Measurements from ENCODE around the gene RNFT1.
A peak's percentile ranks its signal among the peaks of the same experiment; 100 is the strongest.
"Not testable (repeated sequence)": the region's sequence is repeated elsewhere in the genome, so short reads cannot be mapped to it uniquely, and the experiment has no call there.

The RNFT1 gene

GRCh38 chr17:59950049-59950448 lies 14.5 kb downstream of the RNFT1 start:
- H3K9me3 Mint-ChIP-seq: no peaks in the 10 kb centered on the region
- H3K4me1 Mint-ChIP-seq (ENCODE audit: low read depth): peaks cover 41% of the 10 kb centered on the region
- no peak overlapping the region for H3K27ac Mint-ChIP-seq
- H3K27me3 Mint-ChIP-seq: no peaks in the 10 kb centered on the region
- DNase-seq: no peak
- peaks cover 90% of the 10 kb centered on the region for H3K36me3 Mint-ChIP-seq (ENCODE audit: low read depth)
- H3K4me3 Mint-ChIP-seq: no peak overlapping the region

DNA sequence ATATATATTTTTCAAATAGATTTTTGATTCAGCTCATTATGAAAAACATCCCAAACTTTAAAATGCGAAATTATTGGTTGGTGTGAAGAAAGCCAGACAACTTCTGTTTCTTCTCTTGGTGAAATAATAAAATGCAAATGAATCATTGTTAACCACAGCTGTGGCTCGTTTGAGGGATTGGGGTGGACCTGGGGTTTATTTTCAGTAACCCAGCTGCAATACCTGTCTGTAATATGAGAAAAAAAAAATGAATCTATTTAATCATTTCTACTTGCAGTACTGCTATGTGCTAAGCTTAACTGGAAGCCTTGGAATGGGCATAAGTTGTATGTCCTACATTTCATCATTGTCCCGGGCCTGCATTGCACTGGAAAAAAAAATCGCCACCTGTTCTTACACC lies 17.2 kb downstream of the RNFT1 start:
- H3K4me1 Mint-ChIP-seq (ENCODE audit: low read depth): peaks cover 45% of the 10 kb centered on the region
- peak overlapping the region; percentile 79 for H3K27ac Mint-ChIP-seq
- not testable (repeated sequence) for H3K4me3 Mint-ChIP-seq, H3K9me3 Mint-ChIP-seq, H3K27me3 Mint-ChIP-seq, DNase-seq
- peaks cover 88% of the 10 kb centered on the region for H3K36me3 Mint-ChIP-seq (ENCODE audit: low read depth)

DNA sequence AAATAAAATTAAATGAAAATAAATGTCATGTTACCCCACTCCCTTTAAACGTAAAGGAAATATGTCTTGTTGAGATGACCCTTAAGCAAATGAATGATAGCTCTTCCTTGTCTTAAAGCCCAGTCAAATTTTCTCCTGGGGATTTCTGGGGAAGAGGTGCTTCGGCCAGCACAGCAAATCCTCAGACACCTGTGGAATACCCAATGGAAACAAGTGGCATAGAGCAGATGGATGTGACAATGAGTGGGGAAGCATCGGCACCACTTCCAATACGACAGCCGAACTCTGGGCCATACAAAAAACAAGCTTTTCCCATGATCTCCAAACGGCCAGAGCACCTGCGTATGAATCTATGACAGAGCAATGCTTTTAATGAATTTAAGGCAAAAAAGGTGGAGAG lies 18.1 kb downstream of the RNFT1 start:
- H3K27me3 Mint-ChIP-seq, H3K9me3 Mint-ChIP-seq, H3K4me3 Mint-ChIP-seq, DNase-seq: not testable (repeated sequence)
- Mint-ChIP-seq H3K27ac (peak overlapping the region; percentile 78), H3K36me3 (ENCODE audit: low read depth) (peaks cover 89% of the 10 kb centered on the region), H3K4me1 (ENCODE audit: low read depth) (peaks cover 46% of the 10 kb centered on the region)

DNA sequence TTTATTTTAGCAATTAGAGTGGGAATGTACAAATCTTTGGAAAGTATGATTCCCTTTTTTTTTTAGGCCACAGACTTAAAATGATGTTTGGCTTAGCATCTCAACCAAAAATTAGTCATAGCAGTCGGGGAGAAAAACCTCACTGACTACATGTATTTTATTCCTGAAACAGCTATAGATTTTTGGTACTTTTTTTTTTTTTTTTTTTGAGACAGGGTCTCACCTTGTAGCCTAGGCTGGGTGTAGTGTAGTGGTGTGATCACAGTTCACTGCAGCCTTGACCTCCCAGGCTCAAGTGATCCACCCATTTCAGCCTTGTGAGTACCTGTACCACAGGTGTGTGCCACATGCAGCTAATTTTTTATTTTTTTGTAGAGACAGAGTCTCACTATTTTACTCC lies 23.4 kb downstream of the RNFT1 start:
- H3K27ac Mint-ChIP-seq: peak overlapping the region; percentile 97
- peaks cover 54% of the 10 kb centered on the region for H3K4me1 Mint-ChIP-seq (ENCODE audit: low read depth)
- H3K4me3 Mint-ChIP-seq: peak overlapping the region; percentile 48
- H3K9me3 Mint-ChIP-seq: no peaks in the 10 kb centered on the region
- H3K36me3 Mint-ChIP-seq (ENCODE audit: low read depth): peaks cover 91% of the 10 kb centered on the region
- DNase-seq: no peak
- H3K27me3 Mint-ChIP-seq: no peaks in the 10 kb centered on the region

DNA sequence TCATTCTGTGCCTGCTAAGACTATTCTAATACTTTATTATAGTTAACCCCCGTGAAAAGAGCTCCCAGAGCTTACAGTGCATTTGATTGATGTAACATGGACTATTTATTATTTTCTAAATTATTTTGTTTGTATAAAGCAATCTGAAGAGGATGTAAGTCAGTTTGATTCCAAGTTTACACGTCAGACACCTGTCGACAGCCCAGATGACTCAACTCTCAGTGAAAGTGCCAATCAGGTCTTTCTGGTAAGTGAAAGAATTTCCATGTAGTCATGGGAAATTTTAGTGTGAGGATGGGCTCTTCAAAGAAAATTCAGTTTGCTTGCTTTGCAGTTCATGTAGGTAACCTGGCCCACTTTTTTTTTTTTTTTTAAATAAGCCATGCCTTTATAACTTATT lies 23.8 kb downstream of the RNFT1 start:
- not testable (repeated sequence) for H3K9me3 Mint-ChIP-seq, DNase-seq, H3K27me3 Mint-ChIP-seq
- peak overlapping the region; percentile 97 for H3K27ac Mint-ChIP-seq
- peak overlapping the region; percentile 35 for H3K4me3 Mint-ChIP-seq
- H3K36me3 Mint-ChIP-seq (ENCODE audit: low read depth): peaks cover 91% of the 10 kb centered on the region
- H3K4me1 Mint-ChIP-seq (ENCODE audit: low read depth): peaks cover 51% of the 10 kb centered on the region

- DNase-seq; H3K9me3 Mint-ChIP-seq; H3K4me3 Mint-ChIP-seq; H3K4me1 Mint-ChIP-seq (ENCODE audit: low read depth); H3K27me3 Mint-ChIP-seq: not testable (repeated sequence)
- Mint-ChIP-seq H3K36me3 (ENCODE audit: low read depth) (peaks cover 93% of the 10 kb centered on the region), H3K27ac (peak overlapping the region; percentile 51)
Observed at GRCh38 chr17:59933317-59933716, 31.2 kb downstream of the RNFT1 start.

DNA sequence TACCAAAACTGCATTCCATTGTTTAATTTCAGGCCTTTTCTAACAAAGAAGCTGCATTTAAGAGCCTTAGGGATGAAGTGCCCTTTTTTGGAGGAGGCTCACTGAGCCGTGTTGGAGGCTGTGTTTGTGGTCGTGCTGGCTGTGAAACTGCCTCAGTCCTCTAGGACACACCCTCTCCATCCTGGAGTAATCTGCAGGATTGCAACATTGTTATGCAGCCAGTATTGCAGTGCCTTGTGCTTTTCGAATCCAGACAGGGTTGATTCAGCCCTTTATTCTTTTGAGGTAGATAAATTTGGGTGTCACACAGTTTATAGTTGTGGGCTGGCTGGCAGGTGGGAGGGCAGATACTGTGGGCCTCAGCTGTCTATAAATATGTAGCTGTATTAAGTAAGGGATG lies 33.8 kb downstream of the RNFT1 start:
- not testable (repeated sequence) for H3K4me3 Mint-ChIP-seq; H3K27me3 Mint-ChIP-seq; H3K4me1 Mint-ChIP-seq (ENCODE audit: low read depth); H3K9me3 Mint-ChIP-seq; DNase-seq
- H3K36me3 Mint-ChIP-seq (ENCODE audit: low read depth): peaks cover 89% of the 10 kb centered on the region
- H3K27ac Mint-ChIP-seq: peak overlapping the region; percentile 50

DNA sequence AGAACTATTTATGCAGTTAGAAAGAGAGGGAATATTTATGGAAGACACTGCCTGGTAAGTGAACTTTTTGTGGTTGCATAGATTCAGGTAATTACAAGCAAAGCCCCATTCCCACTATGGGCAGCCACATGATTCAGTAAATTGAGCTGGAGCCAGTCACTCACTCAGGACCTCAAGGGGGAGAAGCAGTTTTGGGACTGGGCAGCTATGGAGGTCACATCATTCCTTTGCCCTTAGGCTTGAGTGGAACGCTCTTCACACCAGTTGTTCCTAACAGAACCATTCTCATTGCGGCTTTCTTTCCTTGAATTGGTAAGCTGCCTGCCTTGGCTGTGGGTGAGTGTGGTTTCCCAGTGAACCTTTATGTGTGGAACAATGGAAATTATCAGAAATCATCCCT lies 34.4 kb downstream of the RNFT1 start:
- H3K27me3 Mint-ChIP-seq; H3K4me3 Mint-ChIP-seq; DNase-seq; H3K4me1 Mint-ChIP-seq (ENCODE audit: low read depth); H3K9me3 Mint-ChIP-seq: not testable (repeated sequence)
- H3K27ac Mint-ChIP-seq: peak overlapping the region; percentile 50
- H3K36me3 Mint-ChIP-seq (ENCODE audit: low read depth): peaks cover 91% of the 10 kb centered on the region

GRCh38 chr17:59920637-59921036 lies 43.9 kb downstream of the RNFT1 start:
- DNase-seq; H3K27me3 Mint-ChIP-seq; H3K9me3 Mint-ChIP-seq; H3K4me3 Mint-ChIP-seq; H3K27ac Mint-ChIP-seq; H3K4me1 Mint-ChIP-seq (ENCODE audit: low read depth): not testable (repeated sequence)
- H3K36me3 Mint-ChIP-seq (ENCODE audit: low read depth): peaks cover 88% of the 10 kb centered on the region

DNA sequence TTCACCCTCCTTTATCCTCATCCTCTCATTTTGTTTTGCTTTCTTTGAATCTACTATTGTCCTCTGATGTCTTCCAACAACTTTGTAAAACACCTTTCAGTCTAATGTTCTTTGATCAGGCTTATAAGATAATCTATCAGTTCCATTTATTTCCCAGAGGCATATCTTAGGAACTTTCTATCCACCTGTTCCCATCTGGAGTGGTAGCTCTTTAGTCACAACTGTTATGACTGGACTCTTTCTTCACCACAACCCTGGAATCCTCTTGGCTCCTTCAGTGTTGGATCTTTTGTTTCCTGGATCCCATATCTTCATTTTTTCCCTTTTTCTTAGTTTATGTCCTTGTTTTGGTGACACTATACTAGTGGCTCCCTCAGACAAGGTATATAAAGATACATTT lies 48.1 kb downstream of the RNFT1 start:
- Mint-ChIP-seq H3K27me3 (no peaks in the 10 kb centered on the region), H3K4me1 (ENCODE audit: low read depth) (peaks cover 1% of the 10 kb centered on the region), H3K9me3 (no peaks in the 10 kb centered on the region), H3K4me3 (no peak overlapping the region), H3K36me3 (ENCODE audit: low read depth) (peaks cover 89% of the 10 kb centered on the region), H3K27ac (peak overlapping the region; percentile 19)
- DNase-seq: no peak

- no peak for DNase-seq
- Mint-ChIP-seq H3K36me3 (ENCODE audit: low read depth) (peaks cover 81% of the 10 kb centered on the region), H3K4me1 (ENCODE audit: low read depth) (peaks cover 3% of the 10 kb centered on the region), H3K9me3 (no peaks in the 10 kb centered on the region), H3K27me3 (no peaks in the 10 kb centered on the region), H3K27ac (no peak overlapping the region), H3K4me3 (no peak overlapping the region)
Observed at GRCh38 chr17:59914274-59914854, 50.2 kb downstream of the RNFT1 start.

GRCh38 chr17:59907467-59907866 lies 57.1 kb downstream of the RNFT1 start:
- Mint-ChIP-seq H3K36me3 (ENCODE audit: low read depth) (peaks cover 51% of the 10 kb centered on the region), H3K27me3 (no peaks in the 10 kb centered on the region), H3K4me1 (ENCODE audit: low read depth) (peaks cover 26% of the 10 kb centered on the region), H3K9me3 (no peaks in the 10 kb centered on the region), H3K27ac (peak overlapping the region; percentile 52), H3K4me3 (no peak overlapping the region)
- no peak for DNase-seq

DNA sequence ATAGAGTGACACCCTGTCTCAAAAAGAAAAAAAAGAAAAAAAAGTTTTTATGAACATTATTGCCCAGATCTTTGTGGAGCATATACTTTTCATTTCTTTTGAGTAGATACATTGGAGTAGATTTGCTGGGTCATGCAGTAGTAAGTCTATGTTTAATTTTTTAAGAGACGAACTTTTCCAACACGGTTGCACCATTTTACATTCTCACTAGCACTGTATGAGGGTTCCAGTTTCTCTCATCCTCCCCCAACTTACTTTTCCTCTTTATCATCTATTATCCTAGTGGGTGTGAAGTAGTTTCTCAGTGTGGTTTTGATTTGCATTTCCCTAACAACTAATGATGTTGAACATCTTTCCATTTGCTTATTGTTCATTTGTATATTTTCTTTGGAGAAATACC lies 61.1 kb downstream of the RNFT1 start:
- no peaks in the 10 kb centered on the region for H3K9me3 Mint-ChIP-seq
- H3K27ac Mint-ChIP-seq: peak overlapping the region; percentile 84
- H3K4me3 Mint-ChIP-seq: no peak overlapping the region
- peaks cover 41% of the 10 kb centered on the region for H3K4me1 Mint-ChIP-seq (ENCODE audit: low read depth)
- H3K27me3 Mint-ChIP-seq: no peaks in the 10 kb centered on the region
- DNase-seq: no peak
- peaks cover 56% of the 10 kb centered on the region for H3K36me3 Mint-ChIP-seq (ENCODE audit: low read depth)
